NCI-H1092 (cell line): ENCODE data around the gene ZSCAN9.

Experiments used
- DNase-seq: peaks from one replicate; lab custom pipeline; 2025; lab: John Stamatoyannopoulos, UW

ZSCAN9 gene

DNA sequence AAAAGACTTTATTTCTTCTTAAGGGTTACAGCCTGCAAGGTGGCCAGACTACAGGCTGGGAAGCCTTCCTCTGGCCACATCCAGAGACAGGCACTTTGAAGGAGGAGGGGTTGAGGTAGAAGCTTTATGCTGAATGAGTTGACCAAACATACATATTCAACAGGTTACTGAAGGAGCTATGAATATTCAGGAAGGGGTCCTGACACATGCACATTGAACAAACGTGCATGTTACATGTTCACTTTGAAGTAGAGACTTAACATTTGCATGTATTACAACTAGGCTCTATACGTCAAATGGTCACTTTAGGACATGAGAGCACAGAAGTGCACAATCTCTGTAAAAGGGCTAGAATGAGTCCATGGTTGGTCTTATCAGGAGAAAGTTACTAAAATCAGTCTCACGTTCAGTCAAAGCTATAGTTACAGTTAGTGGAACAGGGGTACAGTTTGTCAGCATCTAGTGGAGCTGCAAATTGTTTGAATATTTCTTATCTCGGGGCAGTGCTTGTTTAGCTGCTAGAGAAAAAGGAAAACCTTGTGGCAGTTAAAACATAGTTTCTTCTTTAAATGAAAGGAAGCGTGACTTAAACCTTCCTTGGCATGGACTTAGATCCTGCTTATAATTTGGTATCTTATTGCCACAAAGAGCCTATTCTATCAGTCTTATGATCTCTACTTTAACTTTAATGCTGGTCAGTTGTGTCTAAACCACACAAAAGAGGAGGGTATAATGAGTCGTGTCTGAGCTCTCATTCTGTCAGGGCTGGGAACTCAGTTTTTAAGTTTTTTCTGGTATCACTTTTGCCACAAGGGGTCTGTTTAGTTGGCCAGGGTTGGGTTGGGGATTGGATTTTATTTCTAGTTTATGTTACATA is 4.6 kb upstream of the ZSCAN9 start:
- no peak for DNase-seq

DNA sequence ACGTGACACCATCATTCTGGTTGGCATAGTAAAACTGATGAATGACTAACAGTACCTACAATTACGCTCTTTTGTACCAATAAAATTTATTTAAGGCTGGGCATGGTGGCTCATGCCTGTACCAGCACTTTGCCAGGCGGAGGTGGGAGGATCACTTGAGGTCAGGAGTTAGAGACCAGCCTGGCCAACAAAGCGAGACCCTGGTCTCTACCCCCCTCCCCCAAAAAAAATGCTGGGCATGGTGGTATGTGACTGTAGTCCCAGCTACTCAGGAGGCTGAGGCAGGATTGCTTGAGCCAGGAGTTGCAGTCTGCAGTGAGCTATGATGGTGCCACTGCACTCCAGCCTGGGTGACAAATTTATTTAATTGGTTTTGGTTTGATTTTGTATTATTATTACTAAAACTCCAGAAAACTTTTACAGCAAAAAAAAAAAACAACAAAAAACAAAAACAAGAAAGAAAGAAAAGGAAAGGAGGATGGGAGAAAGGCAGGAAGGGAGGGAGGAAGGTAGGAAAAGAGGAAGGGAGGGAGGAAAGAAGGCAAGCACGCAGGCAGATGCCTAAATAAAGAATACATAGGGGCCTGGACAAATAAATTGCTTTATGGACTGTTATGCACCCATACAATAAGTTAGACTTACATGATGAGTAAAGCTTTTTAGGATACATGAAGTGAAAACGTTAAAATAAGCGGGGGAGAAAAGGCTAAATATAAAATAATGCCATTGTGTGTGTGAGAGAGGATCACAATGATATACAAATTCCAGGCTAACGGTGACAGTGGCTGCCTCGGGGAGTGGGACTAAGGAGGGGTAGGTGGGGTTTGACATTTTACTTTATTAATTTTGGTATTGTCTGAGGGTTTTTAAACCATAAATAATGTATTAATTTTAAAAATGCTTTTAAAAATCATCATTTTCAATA is 682 bp upstream of the ZSCAN9 start:
- DNase-seq: no peak

DNA sequence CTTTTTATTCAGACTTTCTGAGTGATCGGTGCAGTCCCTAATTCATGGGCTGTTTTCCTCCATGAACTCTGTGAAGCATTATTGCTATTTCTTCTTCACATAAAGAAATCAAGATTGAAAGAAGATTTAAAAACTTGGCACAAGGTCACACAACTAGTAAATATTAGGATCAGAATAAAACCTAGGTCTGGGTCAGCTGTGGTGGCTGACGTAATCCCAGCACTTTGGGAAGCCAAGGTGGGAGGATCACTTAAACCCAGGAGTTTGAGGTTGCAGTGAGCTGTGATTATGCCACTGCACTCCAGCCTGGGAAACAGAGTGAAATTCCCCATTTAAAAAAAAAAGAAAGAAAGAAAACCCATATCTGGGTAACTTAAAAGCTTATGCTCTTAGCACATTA is 1.4 kb downstream of the ZSCAN9 start:
- no peak for DNase-seq

DNA sequence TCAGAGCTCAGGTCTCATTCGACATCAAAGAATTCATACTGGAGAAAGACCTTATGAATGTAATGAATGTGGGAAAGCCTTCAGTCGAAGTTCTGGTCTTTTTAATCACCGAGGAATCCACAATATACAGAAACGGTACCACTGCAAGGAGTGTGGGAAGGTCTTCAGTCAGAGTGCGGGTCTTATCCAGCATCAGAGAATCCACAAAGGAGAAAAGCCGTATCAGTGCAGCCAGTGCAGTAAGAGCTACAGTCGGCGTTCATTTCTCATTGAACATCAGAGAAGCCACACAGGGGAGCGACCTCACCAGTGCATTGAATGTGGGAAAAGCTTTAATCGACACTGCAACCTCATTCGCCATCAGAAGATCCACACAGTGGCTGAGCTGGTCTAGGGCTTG is 7.7 kb downstream of the ZSCAN9 start:
- no peak for DNase-seq

DNA sequence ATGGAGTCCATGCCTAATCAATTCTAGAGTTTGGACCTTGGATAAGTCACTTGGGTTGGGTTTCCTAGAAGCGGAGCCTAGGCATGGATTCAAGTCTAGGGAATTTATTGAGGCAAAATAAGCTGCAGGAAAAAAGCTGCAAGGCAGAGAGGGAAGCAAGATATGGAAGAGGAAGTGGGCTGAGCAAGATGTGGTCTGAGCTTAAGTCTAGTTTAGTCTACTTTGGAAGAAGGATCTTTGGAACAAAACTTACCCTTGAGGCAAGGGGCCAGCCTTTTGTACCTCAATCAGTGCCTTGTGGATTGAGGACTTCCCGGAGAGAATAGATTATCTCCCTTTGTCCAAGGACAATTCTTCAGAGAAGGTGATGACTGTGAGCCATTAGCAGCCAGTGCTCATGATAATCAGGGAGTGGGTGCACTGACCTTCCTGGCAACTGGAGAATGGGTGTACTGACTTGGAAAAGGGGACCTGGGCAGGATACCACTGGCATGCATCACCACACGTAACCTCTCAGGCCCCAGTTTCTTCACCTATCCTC is 10.9 kb downstream of the ZSCAN9 start:
- no peak for DNase-seq

DNA sequence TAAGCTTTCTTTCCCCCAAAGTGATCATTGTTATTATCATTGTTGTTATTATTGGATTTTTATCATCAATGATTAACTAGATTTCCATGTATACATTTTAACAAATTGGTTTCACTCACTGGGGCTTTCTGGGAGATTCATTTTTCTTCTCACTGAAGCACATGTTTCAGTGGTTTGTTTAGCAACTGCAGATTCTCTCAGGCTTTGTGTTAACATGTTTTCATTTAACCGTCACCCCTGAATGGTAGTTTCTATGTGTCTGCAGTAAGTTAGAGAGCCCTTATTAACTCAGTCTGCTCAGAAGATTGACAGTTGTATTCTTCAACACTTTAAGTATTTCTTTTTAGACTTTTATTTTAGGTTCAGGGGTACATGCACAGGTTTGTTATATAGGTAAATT is 14.6 kb downstream of the ZSCAN9 start:
- no peak for DNase-seq

DNA sequence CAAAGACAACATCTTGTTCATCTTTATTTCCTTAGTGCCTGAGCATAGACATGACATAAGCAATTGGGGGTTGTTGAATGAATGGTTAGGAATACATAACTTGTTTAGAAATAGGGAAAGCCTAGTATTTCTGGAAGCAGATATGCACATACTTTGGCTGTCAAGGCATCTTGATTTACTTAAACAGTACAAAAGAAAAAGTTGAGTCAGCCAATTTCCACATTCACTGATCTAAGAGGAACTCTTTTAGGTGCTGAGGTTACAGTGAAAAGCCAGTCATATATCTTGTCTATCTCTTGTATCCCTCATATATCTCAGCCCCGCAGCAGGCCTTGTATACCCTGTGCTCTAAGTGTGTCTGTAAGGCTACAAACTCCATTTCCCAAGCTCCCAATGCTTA is 15.4 kb downstream of the ZSCAN9 start:
- DNase-seq: no peak

DNA sequence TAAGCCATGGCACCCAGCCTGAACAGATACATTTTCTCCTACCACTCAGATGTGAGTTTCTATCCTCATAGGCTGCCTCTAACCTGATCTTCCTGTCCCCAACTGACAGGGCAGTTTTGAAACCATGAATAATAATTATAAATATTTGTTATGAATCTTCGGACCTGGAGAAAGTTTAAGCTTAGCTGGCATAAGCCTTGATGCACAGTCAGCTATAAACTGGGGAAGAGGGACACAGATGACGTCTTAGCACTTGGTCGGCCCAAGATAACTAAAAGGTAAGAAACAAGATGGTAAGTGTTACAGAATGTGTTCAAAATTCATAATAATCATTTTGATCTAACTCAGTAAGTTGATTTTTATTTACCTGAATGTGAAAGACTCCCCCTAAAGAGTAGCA is 18.9 kb downstream of the ZSCAN9 start:
- DNase-seq: no peak

DNA sequence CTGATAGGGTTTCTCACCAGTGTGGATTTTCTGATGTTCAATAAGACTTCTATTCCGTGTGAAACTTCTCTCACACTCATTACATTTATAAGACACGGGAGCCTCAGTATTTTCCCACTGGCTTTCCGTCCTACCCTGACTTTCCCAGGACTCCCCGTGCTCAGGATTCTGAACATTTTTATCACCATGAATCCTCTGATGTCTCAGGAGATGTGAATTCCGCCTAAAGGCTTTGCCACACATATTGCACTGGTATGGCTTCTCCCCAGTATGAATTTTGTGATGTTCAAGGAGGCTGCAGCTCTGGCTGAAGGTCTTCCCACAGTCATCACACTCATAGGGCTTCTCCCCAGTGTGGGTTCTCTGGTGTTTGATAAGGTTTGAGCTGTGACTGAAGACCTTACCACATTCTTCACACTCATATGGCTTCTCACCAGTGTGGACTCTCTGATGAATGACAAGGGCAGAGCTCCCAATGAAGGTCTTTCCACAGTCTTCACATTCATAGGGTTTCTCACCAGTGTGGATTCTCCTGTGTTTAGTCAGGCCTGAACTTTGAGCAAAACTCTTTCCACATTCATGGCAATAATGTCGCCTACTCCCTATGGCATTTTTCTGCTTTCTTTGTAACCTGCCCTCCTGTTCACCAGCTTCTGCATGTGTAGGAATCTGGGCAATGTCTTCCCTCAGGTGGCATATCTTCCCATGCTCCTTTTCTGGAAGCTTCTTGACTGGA is 20.3 kb downstream of the ZSCAN9 start:
- no peak for DNase-seq

DNA sequence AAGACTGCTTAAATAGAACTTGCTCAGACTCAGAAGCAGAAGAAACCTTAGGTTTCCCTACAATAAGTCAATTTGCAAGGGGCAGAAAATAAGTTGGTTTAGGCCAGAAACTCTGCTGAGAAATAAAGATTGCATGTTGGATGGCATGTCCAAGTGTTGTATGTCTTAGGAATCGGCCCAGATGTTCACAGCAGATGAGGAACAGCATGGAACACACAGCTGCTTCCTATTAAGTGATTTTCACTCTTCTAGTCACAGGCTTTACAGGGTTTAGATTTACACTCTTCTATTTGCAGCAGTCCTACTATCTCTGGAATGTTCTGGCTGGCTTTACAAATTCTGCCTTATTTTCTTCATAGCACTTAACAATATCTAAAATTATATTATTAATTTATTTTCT is 23.8 kb downstream of the ZSCAN9 start:
- DNase-seq: no peak

DNA sequence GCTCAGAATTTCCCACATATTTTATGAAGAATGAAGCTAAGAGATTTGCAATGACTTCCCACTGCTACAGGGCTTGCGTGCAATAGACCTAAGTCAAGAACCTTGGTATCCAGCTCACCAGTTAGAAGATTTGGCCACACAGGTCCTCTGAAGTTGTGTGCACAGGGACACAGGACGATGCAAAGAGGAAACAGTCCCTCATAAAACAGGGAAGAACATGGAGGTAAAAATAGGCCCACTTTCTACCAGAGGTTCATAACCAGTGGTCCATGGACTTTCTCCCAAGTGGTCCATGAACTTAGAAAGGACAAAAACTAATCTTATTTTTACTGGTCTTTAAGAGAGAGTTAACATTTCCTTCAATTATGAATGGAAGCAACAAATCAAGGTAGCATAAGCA is 25.7 kb downstream of the ZSCAN9 start:
- DNase-seq: no peak

DNA sequence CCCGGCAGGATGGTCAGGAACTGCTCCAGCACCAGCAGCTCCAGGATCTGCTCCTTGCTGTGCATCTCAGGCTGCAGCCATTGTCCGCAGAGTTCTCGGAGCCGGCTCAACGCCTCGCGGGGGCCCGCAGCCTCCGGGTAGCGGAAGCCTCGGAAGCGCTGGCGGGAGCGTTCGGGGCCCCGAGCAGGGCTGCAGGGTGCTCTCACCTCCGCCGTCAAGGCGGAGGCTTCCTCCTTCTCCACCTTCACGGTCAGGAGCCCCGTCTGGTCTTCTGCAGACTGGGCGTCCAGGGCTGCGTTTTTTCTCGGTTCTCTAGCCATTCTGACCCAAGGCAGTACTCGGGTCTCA is 26.6 kb downstream of the ZSCAN9 start:
- DNase-seq: no peak

DNA sequence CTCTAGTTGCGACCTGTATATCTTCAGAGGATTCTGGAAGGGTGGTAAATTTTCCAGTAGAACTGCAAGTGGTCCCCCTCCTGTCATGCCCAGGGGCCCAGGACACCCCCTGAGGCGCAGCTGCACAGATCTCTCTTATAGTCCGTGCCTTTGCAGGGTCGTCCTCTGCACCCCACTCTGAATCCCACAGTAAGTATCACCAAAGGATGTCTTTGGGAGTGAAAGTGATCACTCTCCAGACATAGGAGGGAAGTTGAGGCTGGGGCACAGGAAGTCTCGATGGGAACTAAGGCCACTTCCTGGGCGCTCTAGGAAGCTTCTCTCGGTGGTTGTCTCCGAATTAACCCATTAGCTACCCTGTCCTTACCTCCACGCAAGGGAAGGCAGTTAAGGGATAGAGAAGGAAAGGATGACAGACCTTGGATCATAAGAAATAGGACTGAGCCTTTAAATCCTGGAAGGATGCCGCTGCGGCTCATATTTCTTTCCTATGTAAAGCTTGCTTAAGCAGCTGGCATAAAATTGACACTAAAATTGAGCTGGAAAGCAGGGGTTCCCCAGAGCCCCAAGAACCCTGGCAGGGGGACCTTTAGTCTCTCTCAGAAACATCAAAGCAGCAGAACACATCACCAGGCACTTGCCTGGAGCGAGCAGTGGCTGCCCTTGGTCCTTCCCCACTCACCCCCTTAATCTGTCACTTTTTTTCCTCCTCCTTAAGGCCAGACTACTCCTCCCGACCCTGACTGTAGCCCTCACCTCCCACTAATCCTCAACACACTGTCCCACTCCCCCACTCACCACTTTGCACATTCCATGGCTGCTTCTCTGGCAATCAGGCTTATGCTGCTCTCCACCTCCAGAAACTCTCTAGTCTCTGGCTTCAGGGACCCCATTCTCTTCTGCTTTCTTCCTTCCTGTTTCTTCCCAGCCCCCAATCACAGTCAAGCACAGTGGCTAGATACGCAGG is 27.2 kb downstream of the ZSCAN9 start, which contains the start of gene ZKSCAN4:
ZKSCAN4 (minus strand) TSS at position 261 of the 967 bp plus-strand sequence. CDS start 289 bp downstream, outside the sequence.
- DNase-seq: peak; percentile 76

DNA sequence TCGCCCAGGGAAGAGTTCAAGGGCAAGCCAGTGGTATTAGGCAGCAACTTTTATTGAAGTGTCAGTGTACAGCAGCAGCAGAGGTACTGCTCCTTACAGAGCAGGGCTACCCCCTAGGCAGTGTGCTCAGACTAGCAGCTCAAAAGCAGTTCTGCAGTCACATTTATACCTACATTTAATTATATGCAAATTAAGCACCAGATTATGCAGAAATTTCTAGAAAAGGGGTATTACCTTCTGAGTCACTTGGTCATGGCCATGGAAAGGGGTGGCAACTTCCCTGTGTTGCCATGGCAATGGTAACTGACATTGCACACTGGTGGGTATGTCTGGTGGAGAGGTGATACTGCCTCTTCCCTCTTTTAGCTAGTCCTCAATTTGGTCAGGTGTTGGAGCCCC is 29.0 kb downstream of the ZSCAN9 start:
- no peak for DNase-seq

DNA sequence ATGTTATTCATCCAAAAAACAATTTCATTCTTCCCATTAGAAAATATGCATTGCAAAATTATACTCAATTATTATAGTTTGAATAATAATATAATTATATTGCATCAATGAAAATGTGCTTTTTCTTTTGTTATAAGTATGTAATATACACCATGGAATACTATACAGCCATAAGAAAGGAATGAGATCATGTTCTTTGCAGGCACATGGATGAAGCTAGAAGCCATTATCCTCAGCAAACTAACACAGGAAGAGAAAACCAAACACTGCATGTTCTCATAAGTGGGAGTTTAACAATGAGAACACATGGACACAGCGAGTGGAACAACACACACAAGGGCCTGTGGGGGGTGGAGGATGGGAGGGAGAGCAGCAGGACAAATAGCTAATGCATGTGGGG is 32.0 kb downstream of the ZSCAN9 start:
- no peak for DNase-seq

DNA sequence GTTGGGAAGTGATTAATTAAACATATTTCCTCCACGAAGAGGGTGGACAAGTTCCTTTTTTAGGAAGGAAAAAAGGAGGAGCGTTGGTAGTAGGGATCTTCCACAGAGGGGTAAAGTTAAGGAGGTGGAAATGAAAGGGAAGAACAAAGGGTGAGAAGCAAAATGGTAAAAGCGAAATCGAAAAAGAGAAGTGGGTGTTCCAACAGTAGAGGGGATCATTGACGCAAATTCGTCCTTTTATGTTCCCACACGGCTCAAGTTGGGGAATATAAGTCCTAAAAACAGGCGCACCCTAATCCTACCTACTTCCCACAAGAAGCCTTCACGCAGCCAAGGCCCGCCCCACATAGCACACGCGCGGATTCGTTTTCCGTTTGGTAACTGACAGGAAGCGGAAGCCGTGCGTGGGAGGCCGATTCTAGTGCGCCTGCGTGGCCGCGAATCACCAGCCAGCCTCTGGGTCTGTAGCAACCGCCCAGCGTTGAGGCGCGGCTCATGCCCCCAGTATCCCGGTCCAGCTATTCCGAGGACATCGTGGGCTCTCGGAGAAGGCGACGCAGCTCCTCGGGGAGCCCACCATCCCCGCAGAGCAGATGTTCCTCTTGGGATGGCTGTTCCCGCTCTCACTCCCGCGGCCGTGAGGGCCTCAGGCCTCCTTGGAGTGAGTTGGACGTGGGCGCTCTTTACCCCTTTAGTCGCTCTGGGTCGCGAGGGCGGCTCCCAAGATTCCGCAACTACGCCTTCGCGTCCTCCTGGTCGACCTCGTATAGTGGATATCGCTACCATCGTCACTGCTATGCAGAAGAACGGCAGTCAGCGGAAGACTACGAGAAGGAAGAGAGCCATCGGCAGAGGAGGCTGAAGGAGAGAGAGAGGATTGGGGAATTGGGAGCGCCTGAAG is 34.1 kb downstream of the ZSCAN9 start, which contains the start of gene NKAPL:
NKAPL (plus strand) TSS at position 421 of the 901 bp plus-strand sequence; CDS start at position 496, 75 bp downstream.
- no peak for DNase-seq

DNA sequence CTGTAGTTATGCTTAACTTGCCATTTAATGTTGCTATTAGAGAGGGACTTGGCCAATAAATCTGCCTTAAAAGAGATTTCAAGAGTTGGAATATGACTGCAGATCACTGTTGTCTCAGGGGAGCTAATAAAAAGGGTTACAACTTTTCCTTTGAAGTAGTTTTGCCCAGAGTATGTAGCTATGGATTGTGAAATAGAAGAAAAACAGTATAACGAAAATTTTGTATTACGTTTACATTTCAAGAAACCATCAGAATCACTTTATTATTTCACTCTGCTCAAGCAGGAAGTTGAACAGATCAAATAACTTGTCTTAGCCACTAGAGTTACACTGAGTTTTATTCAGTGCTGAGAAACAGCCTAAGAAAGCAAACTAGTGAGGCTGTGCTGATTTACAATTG is 38.8 kb downstream of the ZSCAN9 start:
- no peak for DNase-seq

DNA sequence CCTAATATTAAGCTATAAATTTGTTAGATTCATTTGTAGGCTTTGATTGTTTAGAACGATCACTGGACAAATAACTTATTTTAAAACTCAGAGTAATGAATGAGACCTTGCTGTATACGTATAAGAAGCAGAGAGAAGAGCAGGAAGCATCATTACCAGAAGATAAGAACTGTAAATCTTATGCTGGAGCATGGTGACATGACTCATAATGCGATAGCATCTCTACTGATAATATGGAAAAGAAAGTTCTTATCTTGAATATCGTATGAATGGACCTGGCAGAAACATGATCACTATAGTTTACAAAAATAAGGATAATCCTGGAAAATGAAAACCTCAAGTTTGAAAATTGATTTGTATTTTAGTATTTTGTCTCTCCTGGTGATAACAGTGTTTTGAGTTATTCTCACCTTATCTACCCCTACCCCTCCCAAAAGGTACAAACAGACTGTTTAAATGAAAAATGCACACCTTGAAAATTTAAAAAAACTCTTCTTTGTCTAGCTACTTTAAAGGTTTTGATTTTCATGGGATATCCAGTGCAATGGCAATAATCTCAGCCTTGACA is 39.8 kb downstream of the ZSCAN9 start:
- DNase-seq: no peak

DNA sequence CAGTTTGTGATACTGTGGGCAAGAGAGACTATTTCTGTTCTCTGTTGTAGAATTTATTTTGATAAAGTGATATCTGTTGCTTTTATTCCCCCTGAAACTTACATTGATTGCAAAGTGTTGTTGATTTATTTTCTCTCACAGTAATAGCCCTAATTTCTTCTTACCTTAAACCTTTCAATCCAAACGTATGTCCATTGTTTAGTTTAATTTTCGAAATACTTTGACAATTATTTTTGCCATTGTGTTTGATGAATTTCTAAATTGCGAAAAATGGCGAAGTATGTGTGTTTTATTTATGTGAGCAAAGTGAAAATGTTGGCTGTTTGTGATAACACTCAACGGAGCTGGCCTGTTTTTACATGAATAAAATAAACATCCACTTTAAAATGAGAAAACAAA is 41.5 kb downstream of the ZSCAN9 start:
- DNase-seq: no peak
